ENCODE measurements around the gene PNPLA5.

PNPLA5 gene

GRCh38 chr22:43852573-43853327 lies 39.1 kb downstream of the PNPLA5 start:
- no peak for DNase-seq (ENCODE audit: low spot score)
- in situ Hi-C loops (cut with MboI; ENCODE audit: low sequenced_read_pairs, unreplicated experiment) = no loop called here
- TF ChIP-seq, protein P1, sequence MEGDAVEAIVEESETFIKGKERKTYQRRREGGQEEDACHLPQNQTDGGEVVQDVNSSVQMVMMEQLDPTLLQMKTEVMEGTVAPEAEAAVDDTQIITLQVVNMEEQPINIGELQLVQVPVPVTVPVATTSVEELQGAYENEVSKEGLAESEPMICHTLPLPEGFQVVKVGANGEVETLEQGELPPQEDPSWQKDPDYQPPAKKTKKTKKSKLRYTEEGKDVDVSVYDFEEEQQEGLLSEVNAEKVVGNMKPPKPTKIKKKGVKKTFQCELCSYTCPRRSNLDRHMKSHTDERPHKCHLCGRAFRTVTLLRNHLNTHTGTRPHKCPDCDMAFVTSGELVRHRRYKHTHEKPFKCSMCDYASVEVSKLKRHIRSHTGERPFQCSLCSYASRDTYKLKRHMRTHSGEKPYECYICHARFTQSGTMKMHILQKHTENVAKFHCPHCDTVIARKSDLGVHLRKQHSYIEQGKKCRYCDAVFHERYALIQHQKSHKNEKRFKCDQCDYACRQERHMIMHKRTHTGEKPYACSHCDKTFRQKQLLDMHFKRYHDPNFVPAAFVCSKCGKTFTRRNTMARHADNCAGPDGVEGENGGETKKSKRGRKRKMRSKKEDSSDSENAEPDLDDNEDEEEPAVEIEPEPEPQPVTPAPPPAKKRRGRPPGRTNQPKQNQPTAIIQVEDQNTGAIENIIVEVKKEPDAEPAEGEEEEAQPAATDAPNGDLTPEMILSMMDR (IDR thresholded peaks at IDR 0.05; ENCODE audit: borderline replicate concordance, control extremely low read depth, extremely low read depth, insufficient read depth, missing control alignments) = no peak

GRCh38 chr22:43851979-43852307 lies 39.9 kb downstream of the PNPLA5 start:
- TF ChIP-seq, protein P1 (IDR thresholded peaks at IDR 0.05; ENCODE audit: borderline replicate concordance, control extremely low read depth, extremely low read depth, insufficient read depth, missing control alignments) = no peak
- in situ Hi-C loops (cut with MboI; ENCODE audit: low sequenced_read_pairs, unreplicated experiment) = no loop called here
- no peak for DNase-seq (ENCODE audit: low spot score)

- no peak for DNase-seq (ENCODE audit: low spot score)
- in situ Hi-C loops (cut with MboI; ENCODE audit: low sequenced_read_pairs, unreplicated experiment) = no loop called here
- TF ChIP-seq, protein P1 (IDR thresholded peaks at IDR 0.05; ENCODE audit: borderline replicate concordance, control extremely low read depth, extremely low read depth, insufficient read depth, missing control alignments) = no peak
Measured at GRCh38 chr22:43851058-43851978, 40.5 kb downstream of the PNPLA5 start.

GRCh38 chr22:43850529-43850928 lies 41.3 kb downstream of the PNPLA5 start:
- in situ Hi-C loops (cut with MboI; ENCODE audit: low sequenced_read_pairs, unreplicated experiment) = no loop called here
- no peak for DNase-seq (ENCODE audit: low spot score)
- TF ChIP-seq, protein P1 (IDR thresholded peaks at IDR 0.05; ENCODE audit: borderline replicate concordance, control extremely low read depth, extremely low read depth, insufficient read depth, missing control alignments) = no peak

DNA sequence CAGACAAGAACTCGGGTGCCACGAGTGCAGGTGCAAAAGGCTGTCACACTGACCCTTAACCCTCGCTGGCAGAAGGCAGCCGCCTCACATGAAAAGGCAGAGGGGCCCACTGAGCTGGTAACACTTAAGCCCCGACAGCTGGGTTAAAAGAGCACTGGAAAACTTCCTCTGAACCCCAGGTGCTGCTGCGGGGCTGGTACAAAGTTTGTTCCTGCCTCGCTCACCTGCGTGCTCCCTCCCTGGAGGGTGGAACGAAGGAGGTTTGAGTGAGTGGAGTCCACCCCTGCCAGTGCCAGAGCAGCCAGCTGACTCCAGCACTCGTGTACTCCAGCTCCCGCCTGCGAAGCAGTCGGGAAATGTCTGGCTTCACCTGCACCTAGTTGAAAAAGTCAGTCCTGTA lies 42.1 kb downstream of the PNPLA5 start:
- in situ Hi-C loops (cut with MboI; ENCODE audit: low sequenced_read_pairs, unreplicated experiment) = no loop called here
- TF ChIP-seq, protein P1 (IDR thresholded peaks at IDR 0.05; ENCODE audit: borderline replicate concordance, control extremely low read depth, extremely low read depth, insufficient read depth, missing control alignments) = no peak
- DNase-seq (ENCODE audit: low spot score) = no peak

- no peak for DNase-seq (ENCODE audit: low spot score)
- TF ChIP-seq, protein P1 (IDR thresholded peaks at IDR 0.05; ENCODE audit: borderline replicate concordance, control extremely low read depth, extremely low read depth, insufficient read depth, missing control alignments) = no peak
- in situ Hi-C loops (cut with MboI; ENCODE audit: low sequenced_read_pairs, unreplicated experiment) = no loop called here
Measured at GRCh38 chr22:43848366-43849171, 43.2 kb downstream of the PNPLA5 start.

All from GM13976 (cell line).